Measurements from ENCODE around the gene AFF3.

The AFF3 gene

GRCh38 chr2:99824758-99825157 lies 317.6 kb downstream of the AFF3 start:
- TF ChIP-seq CTCF (IDR thresholded peaks at IDR 0.05; ENCODE audit: low read depth, low read length): no peak
- H3K4me1 ChIP-seq: no peaks in the 10 kb centered on the region
- no peak for DNase-seq
- no peaks in the 10 kb centered on the region for H3K27me3 ChIP-seq
- no peak overlapping the region for H3K4me3 ChIP-seq (ENCODE audit: low read depth, low read length)
- H3K36me3 ChIP-seq: no peaks in the 10 kb centered on the region
- no peaks in the 10 kb centered on the region for H3K9me3 ChIP-seq

GRCh38 chr2:99822474-99823207 lies 319.7 kb downstream of the AFF3 start:
- no peak for DNase-seq
- Histone ChIP-seq H3K4me3 (ENCODE audit: low read depth, low read length) (no peak overlapping the region), H3K9me3 (no peaks in the 10 kb centered on the region), H3K36me3 (no peaks in the 10 kb centered on the region), H3K4me1 (no peaks in the 10 kb centered on the region), H3K27me3 (no peaks in the 10 kb centered on the region)
- no peak for TF ChIP-seq CTCF (IDR thresholded peaks at IDR 0.05; ENCODE audit: low read depth, low read length)

GRCh38 chr2:99821984-99822383 lies 320.4 kb downstream of the AFF3 start:
- no peaks in the 10 kb centered on the region for H3K36me3 ChIP-seq
- H3K9me3 ChIP-seq: no peaks in the 10 kb centered on the region
- H3K27me3 ChIP-seq: no peaks in the 10 kb centered on the region
- DNase-seq: no peak
- no peak for TF ChIP-seq CTCF (IDR thresholded peaks at IDR 0.05; ENCODE audit: low read depth, low read length)
- H3K4me1 ChIP-seq: no peaks in the 10 kb centered on the region
- H3K4me3 ChIP-seq (ENCODE audit: low read depth, low read length): no peak overlapping the region

GRCh38 chr2:99821572-99821971 lies 320.8 kb downstream of the AFF3 start:
- Histone ChIP-seq H3K27me3 (no peaks in the 10 kb centered on the region), H3K36me3 (no peaks in the 10 kb centered on the region), H3K4me1 (no peaks in the 10 kb centered on the region), H3K9me3 (no peaks in the 10 kb centered on the region), H3K4me3 (ENCODE audit: low read depth, low read length) (no peak overlapping the region)
- no peak for TF ChIP-seq CTCF (IDR thresholded peaks at IDR 0.05; ENCODE audit: low read depth, low read length)
- no peak for DNase-seq

GRCh38 chr2:99821039-99821438 lies 321.4 kb downstream of the AFF3 start:
- DNase-seq: no peak
- no peak for TF ChIP-seq CTCF (IDR thresholded peaks at IDR 0.05; ENCODE audit: low read depth, low read length)

GRCh38 chr2:99819766-99820165 lies 322.6 kb downstream of the AFF3 start:
- no peaks in the 10 kb centered on the region for H3K36me3 ChIP-seq
- peak; percentile 37 for TF ChIP-seq CTCF (IDR thresholded peaks at IDR 0.05; ENCODE audit: low read depth, low read length)
- H3K9me3 ChIP-seq: no peaks in the 10 kb centered on the region
- no peak overlapping the region for H3K4me3 ChIP-seq (ENCODE audit: low read depth, low read length)
- no peaks in the 10 kb centered on the region for H3K4me1 ChIP-seq
- DNase-seq: no peak
- H3K27me3 ChIP-seq: no peaks in the 10 kb centered on the region

More at GRCh38 chr2:99821039-99821438, 321.4 kb downstream of the AFF3 start:
- no peak overlapping the region for H3K4me3 ChIP-seq (ENCODE audit: low read depth, low read length)
- H3K4me1 ChIP-seq: no peaks in the 10 kb centered on the region
- H3K27me3 ChIP-seq: no peaks in the 10 kb centered on the region
- no peaks in the 10 kb centered on the region for H3K36me3 ChIP-seq
- H3K9me3 ChIP-seq: no peaks in the 10 kb centered on the region
